Stomach (tissue), 9 donors: ENCODE results near the gene ATXN7L1. TPM values are rescaled to one million over a fixed set of nuclear protein-coding genes. Genes with fewer than 3 reads are reported as not detected.
A peak's percentile ranks its signal among the peaks of the same experiment; 100 is the strongest.

Source experiments
- DNase-seq, 2 donors: peaks; one replicate each; pipeline versions ENCODE4 v3.0.0 to v3.0.0-alpha.2; 2013 to 2019
- H3K27ac ChIP-seq, 5 donors: fragments of 200-600 bp in 4 of 5; sonication (generic) in 4 of 5; one replicate each; pipeline ENCODE4 v1.5.1; 2013 to 2019; ENCODE audit warnings: mild to moderate bottlenecking in 1 of 5, moderate library complexity in 1 of 5
- H3K27me3 ChIP-seq, 3 donors: fragments of 200-600 bp; sonication (generic); one replicate each; pipeline ENCODE4 v1.5.1; 2017 to 2019; ENCODE audit warnings: mixed run types in 1 of 3
- H3K36me3 ChIP-seq, 4 donors: fragments of 200-600 bp; sonication (generic); 1 replicate in 3 of 4; 2 replicates in 1 of 4; pipeline ENCODE4 v1.5.1; 2016 to 2019
- H3K4me1 ChIP-seq, 4 donors: fragments of 200-600 bp; sonication (generic); one replicate each; pipeline ENCODE4 v1.5.1; 2016 to 2019
- H3K4me3 ChIP-seq, 4 donors: fragments of 200-600 bp; sonication (generic) in 3 of 4; one replicate each; pipeline ENCODE4 v1.5.1; 2016 to 2019; ENCODE audit warnings: mild to moderate bottlenecking in 1 of 4
- H3K9me3 ChIP-seq, 4 donors: fragments of 200-600 bp; sonication (generic); one replicate each; pipeline ENCODE4 v1.5.1; 2016 to 2019
- EP300 ChIP-seq: sonication (generic); formaldehyde crosslinking; IDR thresholded peaks from one replicate; pipeline ENCODE4 v1.6.1; 2017; ENCODE audit warnings: antibody characterized with exemption
- POLR2A ChIP-seq, 4 donors: fragments of 450-650 bp; IDR thresholded peaks; one replicate each; pipeline ENCODE4 v1.6.1; 2016; ENCODE audit warnings: antibody characterized with exemption in 4 of 4, control low read depth in 2 of 4, mild to moderate bottlenecking in 1 of 4, moderate library complexity in 1 of 4
- POLR2AphosphoS5 ChIP-seq, 3 donors: sonication (generic); formaldehyde crosslinking; IDR thresholded peaks; one replicate each; pipeline ENCODE4 v1.6.1; 2016; ENCODE audit warnings: antibody characterized with exemption in 3 of 3
- WGBS, 5 donors: extraction: QIAGEN DNeasy Blood & Tissue Kit in 3 of 5; methylation state at CpG; one replicate each; pipeline versions ENCODE4 v1.1.5 to v1.1.7; 2013 to 2018; 5-methylcytosine and 5-hydroxymethylcytosine counted together
- intact Hi-C: fragments of 100-400 bp; cut with DNase I; formaldehyde crosslinking; loops from one replicate; pipeline ENCODE4 v1.15.1; 2023; ENCODE audit warnings: low total_unique reads
- polyA plus RNA-seq, 3 donors: library from polyadenylated mRNA; stranded (reverse); fragments of 200-250 nt; gene quantifications; one replicate each; pipeline ENCODE4 v1.2.3, GENCODE V29; 2013
- total RNA-seq, 5 donors: library from RNA; depleted of rRNA; stranded (reverse); fragments of >200 nt; gene quantifications; one replicate each; pipeline versions ENCODE4 v1.1.0 to v1.2.3, GENCODE V29; 2014 to 2016
- TF ChIP-seq, protein P1 (sequence below), 7 experiments: fragments of 450-650 bp in 4 of 7; fragments of 200-600 bp in 3 of 7; sonication (generic) in 3 of 7; IDR thresholded peaks; one replicate each; pipeline ENCODE4 v1.5.1; 2016 to 2019; ENCODE audit warnings: antibody characterized with exemption in 7 of 7, control low read depth in 2 of 7, mild to moderate bottlenecking in 1 of 7
- donor health status: healthy with polysubstance abuse.
- donor health status: Bipolar disorder and iron deficiency.
- donor health status: healthy.

The ATXN7L1 gene
- total and polyA plus RNA-seq, 8 donors, result 3.8 to 92.2 (median 8.8) TPM

DNA sequence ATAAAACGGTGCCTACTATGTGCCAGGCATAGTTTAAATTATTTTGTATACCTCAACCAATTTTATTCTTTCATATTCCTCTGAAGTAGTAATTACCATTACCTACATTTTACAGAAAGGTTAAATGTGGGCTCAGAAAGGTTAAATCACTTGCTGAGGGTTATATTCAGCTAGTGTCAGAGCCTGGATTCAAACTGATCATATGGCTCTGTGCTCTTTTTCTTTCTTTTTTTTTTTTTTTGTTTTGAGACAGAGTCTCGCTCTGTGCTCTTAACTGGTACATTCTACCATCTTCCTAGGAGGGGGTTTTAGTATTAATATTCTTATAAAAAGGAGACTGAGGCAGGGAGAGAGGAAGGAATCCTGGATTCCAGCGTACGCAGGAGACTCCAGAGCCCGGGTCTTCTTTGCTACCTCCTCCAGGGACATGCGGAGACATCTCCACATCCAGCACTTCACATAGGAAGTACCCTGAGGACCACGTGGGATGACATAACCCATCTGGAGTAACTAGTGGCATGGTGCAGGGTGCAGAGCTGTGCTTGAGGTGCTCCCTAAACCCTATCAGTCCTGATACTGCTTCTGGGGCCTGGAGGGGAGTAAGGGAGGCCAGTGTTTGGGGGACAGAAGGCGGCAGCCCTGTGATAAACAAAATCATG is 29.6 kb upstream of the ATXN7L1 start:
- Histone ChIP-seq H3K4me1 (no peaks in the 10 kb centered on the region), H3K27me3 (no peaks in the 10 kb centered on the region), H3K9me3 (no peaks in the 10 kb centered on the region), H3K4me3 (no peak overlapping the region), H3K36me3 (peaks cover 3 to 12% (median 11%) of the 10 kb centered on the region in 4 donors), H3K27ac (peak overlapping the region in 1 of 5 donors; percentile 2)
- intact Hi-C loops, result no loop called here
- WGBS, 5 donors, result 74 to 86% (median 80%) methylated on average over 8 of the region's 8 CpGs
- DNase-seq, result no peak
- TF ChIP-seq POLR2AphosphoS5 (IDR thresholded peaks at IDR 0.05) (no peak), EP300 (no peak), POLR2A (IDR thresholded peaks at IDR 0.05) (no peak)
- TF ChIP-seq, protein P1, sequence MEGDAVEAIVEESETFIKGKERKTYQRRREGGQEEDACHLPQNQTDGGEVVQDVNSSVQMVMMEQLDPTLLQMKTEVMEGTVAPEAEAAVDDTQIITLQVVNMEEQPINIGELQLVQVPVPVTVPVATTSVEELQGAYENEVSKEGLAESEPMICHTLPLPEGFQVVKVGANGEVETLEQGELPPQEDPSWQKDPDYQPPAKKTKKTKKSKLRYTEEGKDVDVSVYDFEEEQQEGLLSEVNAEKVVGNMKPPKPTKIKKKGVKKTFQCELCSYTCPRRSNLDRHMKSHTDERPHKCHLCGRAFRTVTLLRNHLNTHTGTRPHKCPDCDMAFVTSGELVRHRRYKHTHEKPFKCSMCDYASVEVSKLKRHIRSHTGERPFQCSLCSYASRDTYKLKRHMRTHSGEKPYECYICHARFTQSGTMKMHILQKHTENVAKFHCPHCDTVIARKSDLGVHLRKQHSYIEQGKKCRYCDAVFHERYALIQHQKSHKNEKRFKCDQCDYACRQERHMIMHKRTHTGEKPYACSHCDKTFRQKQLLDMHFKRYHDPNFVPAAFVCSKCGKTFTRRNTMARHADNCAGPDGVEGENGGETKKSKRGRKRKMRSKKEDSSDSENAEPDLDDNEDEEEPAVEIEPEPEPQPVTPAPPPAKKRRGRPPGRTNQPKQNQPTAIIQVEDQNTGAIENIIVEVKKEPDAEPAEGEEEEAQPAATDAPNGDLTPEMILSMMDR (IDR thresholded peaks at IDR 0.05), result no peak

GRCh38 chr7:105905209-105905909 is 29.0 kb upstream of the ATXN7L1 start:
- Histone ChIP-seq H3K36me3 (peaks cover 0 to 5% (median 5%) of the 10 kb centered on the region in 4 donors), H3K27me3 (no peaks in the 10 kb centered on the region), H3K4me3 (no peak overlapping the region), H3K4me1 (no peaks in the 10 kb centered on the region), H3K27ac (no peak overlapping the region), H3K9me3 (no peaks in the 10 kb centered on the region)
- TF ChIP-seq EP300, result no peak
- no peak for TF ChIP-seq POLR2A (IDR thresholded peaks at IDR 0.05)
- TF ChIP-seq POLR2AphosphoS5 (IDR thresholded peaks at IDR 0.05), result no peak
- TF ChIP-seq, protein P1 (IDR thresholded peaks at IDR 0.05), result no peak
- intact Hi-C loops, result no loop called here
- WGBS, 5 donors, result 82 to 92% (median 88%) methylated on average over 11 of the region's 11 CpGs
- DNase-seq, result no peak

DNA sequence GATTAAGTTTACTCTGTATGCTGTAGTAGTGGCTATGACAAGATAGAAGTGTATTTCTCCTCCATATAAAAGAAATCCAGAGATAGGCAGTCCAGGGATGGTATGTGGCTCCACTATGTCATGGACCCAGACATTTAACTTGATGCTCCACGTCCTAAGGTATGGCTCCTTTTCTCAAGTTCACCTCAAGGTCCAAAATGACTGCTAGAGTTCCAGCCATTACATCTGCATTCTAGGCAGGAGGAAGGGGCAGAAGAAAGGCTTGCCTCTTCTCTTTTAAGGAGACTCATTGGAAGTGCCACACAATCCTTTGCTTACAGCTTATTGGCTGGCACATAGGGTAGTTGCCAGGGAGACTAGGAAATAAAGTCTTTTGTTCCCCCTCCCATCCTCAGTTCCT is 27.7 kb upstream of the ATXN7L1 start:
- Histone ChIP-seq H3K4me3 (no peak overlapping the region), H3K27me3 (no peaks in the 10 kb centered on the region), H3K9me3 (no peaks in the 10 kb centered on the region), H3K36me3 (no peaks in the 10 kb centered on the region), H3K27ac (no peak overlapping the region), H3K4me1 (no peaks in the 10 kb centered on the region)
- intact Hi-C loops, result no loop called here
- DNase-seq, result no peak
- WGBS, 5 donors, result 90 to 100% (median 93%) methylated on average over 1 of the region's 1 CpG
- TF ChIP-seq EP300, result no peak
- TF ChIP-seq POLR2A (IDR thresholded peaks at IDR 0.05), result no peak
- TF ChIP-seq POLR2AphosphoS5 (IDR thresholded peaks at IDR 0.05), result no peak
- TF ChIP-seq, protein P1 (IDR thresholded peaks at IDR 0.05), result no peak

DNA sequence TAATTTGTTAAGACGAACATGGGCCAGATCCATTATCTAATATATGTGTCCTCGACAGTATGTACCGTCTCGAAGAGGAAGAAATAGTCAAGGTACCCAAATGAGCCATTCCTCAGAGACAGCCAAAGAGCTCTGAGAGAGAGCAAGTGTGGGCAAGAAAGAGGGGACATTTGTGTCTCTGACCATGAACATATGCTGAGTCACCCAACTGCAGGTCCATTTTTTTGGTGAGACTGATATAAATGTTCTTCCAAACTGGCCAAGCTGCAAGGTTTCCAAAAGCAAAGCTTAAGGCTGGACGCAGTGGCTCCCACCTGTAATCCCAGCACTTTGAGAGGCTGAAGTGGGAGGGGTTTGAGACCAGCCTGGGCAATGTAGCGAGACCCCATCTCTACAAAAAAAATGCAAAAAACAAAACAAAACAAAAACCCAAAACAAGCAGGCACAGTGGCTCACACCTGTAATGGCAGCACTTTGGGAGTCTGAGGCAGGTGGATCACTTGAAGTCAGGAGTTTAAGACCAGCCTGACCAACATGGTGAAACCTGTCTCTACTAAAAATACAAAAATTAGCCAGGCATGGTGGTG is 26.0 kb upstream of the ATXN7L1 start:
- TF ChIP-seq POLR2AphosphoS5 (IDR thresholded peaks at IDR 0.05) (no peak), POLR2A (IDR thresholded peaks at IDR 0.05) (no peak), EP300 (no peak)
- TF ChIP-seq, protein P1 (IDR thresholded peaks at IDR 0.05), result no peak
- 95 to 97% (median 96%) methylated on average over 6 of the region's 6 CpGs for WGBS, 5 donors
- intact Hi-C loops, result no loop called here
- Histone ChIP-seq H3K4me3 (no peak overlapping the region), H3K27ac (no peak overlapping the region), H3K27me3 (no peaks in the 10 kb centered on the region), H3K9me3 (no peaks in the 10 kb centered on the region), H3K4me1 (peaks cover 0 to 8% (median 3%) of the 10 kb centered on the region in 4 donors), H3K36me3 (no peaks in the 10 kb centered on the region)
- no peak for DNase-seq
